ENCODE results near the gene VRK1.

The VRK1 gene

DNA sequence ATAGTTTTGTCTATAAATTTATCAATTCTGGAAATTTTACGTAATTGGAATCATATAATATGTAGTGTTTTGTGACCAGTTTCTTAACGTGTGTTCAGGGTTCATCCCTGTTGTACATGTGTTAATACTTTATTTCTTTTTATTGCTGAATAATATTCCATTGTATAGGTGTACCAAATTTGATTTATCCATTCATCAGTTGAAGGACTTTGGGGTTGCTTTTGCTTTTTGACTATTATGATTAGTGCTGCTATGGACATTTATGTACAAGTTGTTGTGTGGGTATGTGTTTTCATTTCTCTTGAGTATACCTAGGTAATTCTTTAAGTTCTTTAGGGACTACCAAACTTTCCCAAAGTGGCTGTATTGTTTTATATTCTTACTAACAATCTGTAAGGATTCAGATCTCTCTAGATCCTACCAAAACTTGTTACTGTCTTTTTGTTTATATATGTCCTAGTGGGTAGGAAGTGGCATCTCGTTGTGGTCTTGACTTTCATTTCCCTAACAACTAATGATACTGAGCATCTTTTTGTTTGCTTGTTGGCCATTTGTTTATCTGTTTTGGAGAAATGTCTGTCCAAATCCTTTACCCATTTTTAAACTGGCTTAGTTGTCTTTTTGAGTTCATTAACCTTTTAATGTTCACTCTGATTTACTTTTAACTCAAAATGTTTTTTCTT, 14.9 kb downstream of the VRK1 start:
- Histone ChIP-seq H3K27me3 (ENCODE audit: insufficient read depth, low read length) (no peaks in the 10 kb centered on the region), H3K9me3 (ENCODE audit: low read length) (no peaks in the 10 kb centered on the region), H3K36me3 (ENCODE audit: insufficient read depth, low read length) (no peaks in the 10 kb centered on the region), H2AFZ (ENCODE audit: low read depth, low read length) (no peak overlapping the region), H3K4me1 (ENCODE audit: insufficient read depth, low read length) (no peaks in the 10 kb centered on the region), H3K4me3 (ENCODE audit: low read length) (no peak overlapping the region)

DNA sequence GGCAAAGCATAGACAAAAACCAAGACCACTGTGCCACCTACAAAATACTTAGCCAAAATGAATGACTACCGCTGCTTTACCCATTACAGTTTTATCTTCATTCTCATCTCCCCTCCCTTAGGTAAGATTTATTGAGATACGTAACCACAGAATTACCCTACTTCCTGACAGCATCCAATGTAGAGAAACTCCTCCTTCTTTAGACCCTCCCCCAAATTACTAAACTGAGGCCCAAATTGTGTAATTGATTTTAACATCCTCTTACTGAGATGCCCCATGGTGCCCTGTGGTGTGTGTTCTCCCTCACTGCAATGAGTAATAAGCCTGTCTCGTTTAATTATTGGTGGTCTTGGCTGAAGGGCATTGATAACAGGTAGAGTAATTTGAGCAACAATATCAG, 19.1 kb downstream of the VRK1 start:
- Histone ChIP-seq H3K36me3 (ENCODE audit: insufficient read depth, low read length) (no peaks in the 10 kb centered on the region), H3K9me3 (ENCODE audit: low read length) (no peaks in the 10 kb centered on the region), H3K27me3 (ENCODE audit: insufficient read depth, low read length) (no peaks in the 10 kb centered on the region), H2AFZ (ENCODE audit: low read depth, low read length) (no peak overlapping the region), H3K4me3 (ENCODE audit: low read length) (no peak overlapping the region), H3K4me1 (ENCODE audit: insufficient read depth, low read length) (no peaks in the 10 kb centered on the region)

DNA sequence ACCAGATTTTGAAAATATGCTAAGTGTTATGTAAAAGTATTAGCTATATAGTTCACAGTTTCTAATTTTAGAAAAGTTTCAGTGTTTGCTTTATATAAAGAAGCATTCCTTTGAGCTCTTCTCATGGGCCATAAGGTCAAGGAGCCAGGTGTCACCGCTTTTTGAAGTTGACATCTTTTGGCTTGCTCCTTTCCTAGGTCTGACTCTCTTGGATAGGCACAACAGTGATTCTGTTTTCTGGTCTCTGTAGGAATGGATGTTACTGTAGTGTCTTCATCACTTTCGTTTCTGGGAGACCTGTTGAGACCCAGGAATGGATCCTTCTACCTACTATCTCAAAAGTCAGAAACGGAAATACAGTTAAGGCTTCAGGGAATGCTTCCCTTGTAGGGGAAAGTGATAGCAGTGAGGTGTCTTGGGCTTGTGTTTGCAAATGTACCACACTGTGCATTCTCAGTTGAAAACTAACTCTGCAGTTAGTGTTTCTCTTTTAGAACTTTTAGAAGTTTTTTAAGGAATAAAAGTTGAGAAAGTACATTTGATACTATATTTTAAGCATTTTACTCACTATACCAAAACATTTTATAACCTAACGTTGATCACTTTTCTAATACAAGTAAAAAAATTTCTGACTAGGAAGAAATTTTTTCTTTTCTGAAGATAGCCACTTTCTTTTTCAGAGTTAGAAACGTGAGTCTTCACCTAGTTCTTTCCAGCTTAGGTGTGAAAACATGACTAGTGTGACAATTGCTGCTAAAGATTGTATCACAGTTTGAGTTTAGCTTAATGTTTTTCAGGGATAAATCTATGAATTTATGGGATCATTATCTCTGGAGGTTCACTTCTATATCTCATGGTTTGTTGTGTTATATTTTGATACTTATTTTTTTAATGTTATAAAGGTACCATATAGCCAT, 20.8 kb downstream of the VRK1 start:
- H3K9me3 ChIP-seq (ENCODE audit: low read length): no peaks in the 10 kb centered on the region
- H3K36me3 ChIP-seq (ENCODE audit: insufficient read depth, low read length): no peaks in the 10 kb centered on the region
- H2AFZ ChIP-seq (ENCODE audit: low read depth, low read length): no peak overlapping the region
- H3K27me3 ChIP-seq (ENCODE audit: insufficient read depth, low read length): no peaks in the 10 kb centered on the region
- no peak overlapping the region for H3K4me3 ChIP-seq (ENCODE audit: low read length)
- no peaks in the 10 kb centered on the region for H3K4me1 ChIP-seq (ENCODE audit: insufficient read depth, low read length)

DNA sequence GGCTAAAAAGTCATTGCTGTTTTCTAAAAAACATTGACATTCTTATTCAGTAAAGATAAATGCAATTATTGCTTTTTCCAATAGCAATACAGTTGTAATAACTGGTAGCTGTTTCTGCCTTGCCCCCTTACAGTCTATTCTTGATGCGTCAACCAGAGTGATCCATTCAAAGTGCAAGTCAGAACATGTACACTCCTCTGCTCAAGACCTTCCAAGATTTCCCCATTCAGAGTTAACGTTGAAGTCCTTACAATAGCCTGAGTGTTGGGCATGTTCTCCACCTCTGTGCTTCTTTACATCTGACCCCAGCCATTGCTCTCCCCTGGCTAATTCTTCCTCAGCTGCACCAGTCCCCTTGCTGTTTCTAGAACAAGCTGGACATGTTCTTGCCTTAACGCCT, 24.3 kb downstream of the VRK1 start:
- H3K27me3 ChIP-seq (ENCODE audit: insufficient read depth, low read length): no peaks in the 10 kb centered on the region
- no peaks in the 10 kb centered on the region for H3K9me3 ChIP-seq (ENCODE audit: low read length)
- H3K36me3 ChIP-seq (ENCODE audit: insufficient read depth, low read length): no peaks in the 10 kb centered on the region
- H3K4me3 ChIP-seq (ENCODE audit: low read length): no peak overlapping the region
- H2AFZ ChIP-seq (ENCODE audit: low read depth, low read length): no peak overlapping the region
- H3K4me1 ChIP-seq (ENCODE audit: insufficient read depth, low read length): no peaks in the 10 kb centered on the region

DNA sequence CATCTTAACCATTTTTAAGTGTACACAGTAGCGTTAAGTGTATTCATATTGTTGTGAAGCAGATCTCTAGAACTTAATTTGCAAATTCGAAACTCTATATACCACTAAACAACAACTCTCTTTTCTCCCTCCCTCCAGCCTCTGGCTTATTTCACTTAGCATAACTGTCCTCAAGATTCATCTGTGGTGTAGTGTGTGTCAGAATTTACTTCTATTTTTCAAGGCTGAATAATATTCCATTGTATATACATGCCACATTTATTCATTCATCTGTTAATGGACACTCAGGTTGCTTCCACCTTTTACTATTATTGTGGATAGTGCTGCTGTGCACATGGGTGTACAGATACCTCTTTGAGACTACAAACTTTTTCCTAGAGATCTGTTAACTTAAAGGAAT, 26.5 kb downstream of the VRK1 start:
- Histone ChIP-seq H3K27me3 (ENCODE audit: insufficient read depth, low read length) (no peaks in the 10 kb centered on the region), H3K36me3 (ENCODE audit: insufficient read depth, low read length) (no peaks in the 10 kb centered on the region), H2AFZ (ENCODE audit: low read depth, low read length) (no peak overlapping the region), H3K4me3 (ENCODE audit: low read length) (no peak overlapping the region), H3K4me1 (ENCODE audit: insufficient read depth, low read length) (peaks cover 2% of the 10 kb centered on the region), H3K9me3 (ENCODE audit: low read length) (no peaks in the 10 kb centered on the region)

DNA sequence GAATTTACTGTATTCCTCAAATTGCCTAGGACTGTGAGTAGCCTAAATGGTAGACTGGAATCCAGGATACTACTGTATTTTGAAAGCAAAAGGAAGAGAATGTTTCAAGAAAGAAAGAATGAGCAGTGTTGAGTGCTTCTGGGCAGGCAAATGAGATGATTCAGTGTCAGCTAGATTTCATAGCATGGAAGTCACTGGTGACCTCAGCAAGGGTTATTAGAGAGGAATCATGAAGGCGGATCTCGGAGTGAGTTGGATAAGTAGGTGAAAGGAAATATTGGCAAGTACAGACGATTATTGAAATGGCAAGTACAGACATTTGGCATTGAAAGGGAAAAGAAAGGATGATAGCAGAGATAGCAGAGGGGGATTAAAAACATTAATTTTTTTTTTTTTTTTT, 27.1 kb downstream of the VRK1 start:
- no peaks in the 10 kb centered on the region for H3K36me3 ChIP-seq (ENCODE audit: insufficient read depth, low read length)
- no peaks in the 10 kb centered on the region for H3K27me3 ChIP-seq (ENCODE audit: insufficient read depth, low read length)
- no peak overlapping the region for H3K4me3 ChIP-seq (ENCODE audit: low read length)
- no peaks in the 10 kb centered on the region for H3K9me3 ChIP-seq (ENCODE audit: low read length)
- H3K4me1 ChIP-seq (ENCODE audit: insufficient read depth, low read length): peaks cover 2% of the 10 kb centered on the region
- no peak overlapping the region for H2AFZ ChIP-seq (ENCODE audit: low read depth, low read length)

DNA sequence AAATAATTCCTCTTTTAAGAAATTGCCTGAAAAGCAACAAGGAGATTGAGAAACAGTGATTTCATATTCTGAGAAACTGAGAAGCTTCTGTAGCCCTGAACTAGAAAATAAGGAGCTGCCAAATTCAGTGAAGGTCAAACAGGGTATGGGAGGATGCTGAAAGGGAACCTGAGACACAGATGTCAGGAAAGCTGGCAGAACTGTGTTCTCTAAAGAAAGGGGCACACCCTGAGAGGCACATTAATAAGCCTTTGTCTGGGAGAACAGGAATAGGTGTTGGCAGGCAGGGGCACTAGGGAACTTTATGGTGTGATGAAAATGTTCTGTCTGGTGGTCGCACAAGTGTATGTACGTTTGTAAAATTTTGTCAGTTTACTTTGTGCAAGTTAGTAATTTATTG, 29.6 kb downstream of the VRK1 start:
- peaks cover 2% of the 10 kb centered on the region for H3K4me1 ChIP-seq (ENCODE audit: insufficient read depth, low read length)
- H2AFZ ChIP-seq (ENCODE audit: low read depth, low read length): no peak overlapping the region
- no peaks in the 10 kb centered on the region for H3K36me3 ChIP-seq (ENCODE audit: insufficient read depth, low read length)
- H3K9me3 ChIP-seq (ENCODE audit: low read length): no peaks in the 10 kb centered on the region
- no peaks in the 10 kb centered on the region for H3K27me3 ChIP-seq (ENCODE audit: insufficient read depth, low read length)
- H3K4me3 ChIP-seq (ENCODE audit: low read length): no peak overlapping the region

DNA sequence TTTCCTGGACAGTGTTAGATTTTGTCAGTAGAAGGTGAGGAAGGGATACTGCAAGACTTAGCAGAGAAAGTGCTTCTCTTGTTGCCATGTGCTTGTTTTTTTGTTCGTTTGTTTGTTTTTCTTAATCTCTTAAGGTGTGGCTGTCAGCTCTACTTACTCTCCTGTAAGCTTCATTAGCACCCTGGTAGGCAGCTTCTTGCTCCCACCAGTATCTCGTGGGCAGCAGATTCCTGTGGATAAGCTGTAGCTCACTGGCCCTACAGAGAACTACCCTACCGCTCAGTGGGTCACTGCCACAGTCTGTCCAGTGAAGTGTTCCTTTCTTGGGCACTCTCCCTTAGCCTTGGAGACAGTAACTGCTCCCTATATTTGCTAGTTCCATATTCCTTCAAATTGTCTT, 30.1 kb downstream of the VRK1 start:
- H3K27me3 ChIP-seq (ENCODE audit: insufficient read depth, low read length): no peaks in the 10 kb centered on the region

DNA sequence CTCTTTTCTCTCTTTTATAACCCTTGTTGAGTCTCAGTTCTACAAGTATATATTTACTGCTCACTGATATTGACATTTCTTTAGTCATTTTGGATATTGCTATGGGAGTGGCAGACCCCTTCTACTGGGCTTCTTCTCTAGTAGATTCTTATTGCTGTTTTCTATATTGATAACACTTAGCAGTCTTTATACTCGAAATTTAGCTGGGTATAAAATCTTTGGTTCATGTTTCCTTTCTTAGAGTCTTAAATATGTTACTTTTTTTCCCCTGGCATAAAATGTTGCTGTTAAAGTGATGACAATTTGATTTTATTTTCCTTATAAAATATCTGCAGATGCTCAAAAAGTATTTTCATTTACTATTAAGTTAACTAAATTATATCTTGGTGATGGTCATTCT, 32.6 kb downstream of the VRK1 start:
- Histone ChIP-seq H3K4me1 (ENCODE audit: insufficient read depth, low read length) (peaks cover 2% of the 10 kb centered on the region), H3K9me3 (ENCODE audit: low read length) (peaks cover 3% of the 10 kb centered on the region), H3K4me3 (ENCODE audit: low read length) (no peak overlapping the region), H3K27me3 (ENCODE audit: insufficient read depth, low read length) (no peaks in the 10 kb centered on the region), H2AFZ (ENCODE audit: low read depth, low read length) (no peak overlapping the region), H3K36me3 (ENCODE audit: insufficient read depth, low read length) (peaks cover 11% of the 10 kb centered on the region)

More for the DNA sequence above, 30.1 kb downstream of the VRK1 start:
- H3K4me3 ChIP-seq (ENCODE audit: low read length): no peak overlapping the region
- H3K36me3 ChIP-seq (ENCODE audit: insufficient read depth, low read length): no peaks in the 10 kb centered on the region
- H3K9me3 ChIP-seq (ENCODE audit: low read length): no peaks in the 10 kb centered on the region
- no peak overlapping the region for H2AFZ ChIP-seq (ENCODE audit: low read depth, low read length)
- peaks cover 2% of the 10 kb centered on the region for H3K4me1 ChIP-seq (ENCODE audit: insufficient read depth, low read length)

DNA sequence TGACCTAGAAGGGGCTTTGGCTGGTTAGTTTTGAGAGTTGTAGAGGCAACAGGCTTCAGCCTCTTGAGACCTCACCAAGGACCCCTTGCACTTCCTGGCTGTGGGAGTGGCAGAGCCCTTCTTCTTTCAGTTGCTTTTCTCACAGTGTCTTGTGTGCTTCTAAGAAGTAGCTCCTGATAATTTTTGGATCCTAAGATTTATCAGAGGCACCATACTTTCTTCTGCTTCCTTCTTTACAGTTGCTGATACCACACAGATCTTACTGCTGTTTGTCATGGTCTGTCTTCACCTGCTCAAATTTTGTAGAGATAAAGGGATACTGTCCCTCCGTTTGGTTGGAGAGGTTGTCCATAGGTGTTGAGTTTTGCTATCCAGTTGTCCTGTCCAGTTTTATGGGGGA, 33.8 kb downstream of the VRK1 start:
- Histone ChIP-seq H3K9me3 (ENCODE audit: low read length) (peaks cover 3% of the 10 kb centered on the region), H3K4me1 (ENCODE audit: insufficient read depth, low read length) (peaks cover 2% of the 10 kb centered on the region), H3K4me3 (ENCODE audit: low read length) (no peak overlapping the region), H3K27me3 (ENCODE audit: insufficient read depth, low read length) (no peaks in the 10 kb centered on the region), H2AFZ (ENCODE audit: low read depth, low read length) (no peak overlapping the region), H3K36me3 (ENCODE audit: insufficient read depth, low read length) (peaks cover 14% of the 10 kb centered on the region)

DNA sequence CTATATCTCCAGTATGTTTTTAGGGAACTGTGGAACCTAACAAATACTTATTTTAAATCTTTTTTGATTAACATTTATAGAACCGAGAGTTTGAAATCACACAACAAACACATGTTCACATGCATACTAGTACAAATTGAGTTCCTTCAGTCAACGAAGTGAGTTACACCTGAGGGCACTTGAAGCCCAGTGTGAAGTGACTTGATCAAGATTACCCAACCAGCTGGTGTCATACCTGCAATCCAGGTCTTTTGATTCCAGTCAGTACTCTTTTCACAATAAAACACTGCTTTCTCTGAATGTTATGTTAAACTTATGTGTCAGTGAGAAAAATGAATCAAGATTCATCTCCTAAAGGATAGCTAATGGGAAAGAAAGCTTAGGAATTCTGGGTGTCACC, 35.2 kb downstream of the VRK1 start:
- Histone ChIP-seq H3K36me3 (ENCODE audit: insufficient read depth, low read length) (peaks cover 24% of the 10 kb centered on the region), H3K4me3 (ENCODE audit: low read length) (no peak overlapping the region), H3K9me3 (ENCODE audit: low read length) (peaks cover 3% of the 10 kb centered on the region), H2AFZ (ENCODE audit: low read depth, low read length) (no peak overlapping the region), H3K4me1 (ENCODE audit: insufficient read depth, low read length) (no peaks in the 10 kb centered on the region), H3K27me3 (ENCODE audit: insufficient read depth, low read length) (no peaks in the 10 kb centered on the region)

DNA sequence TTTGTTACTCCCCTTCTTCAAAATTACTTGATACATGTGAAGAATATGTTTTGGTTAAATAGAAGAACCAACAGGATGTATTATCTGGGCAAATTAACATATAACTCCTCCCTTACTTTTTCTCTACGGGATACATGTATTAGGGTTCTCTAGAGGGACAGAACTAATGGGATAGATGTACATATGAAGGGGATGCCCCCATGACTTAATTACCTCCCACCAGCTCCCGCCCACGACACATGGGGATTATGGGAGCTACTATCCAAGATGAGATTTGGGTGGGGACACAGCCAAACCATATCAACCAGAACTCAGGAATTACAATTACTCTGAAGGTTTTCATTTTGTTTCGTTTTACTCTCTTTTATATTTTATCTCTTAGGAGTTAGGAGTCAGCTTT, 41.3 kb downstream of the VRK1 start:
- no peaks in the 10 kb centered on the region for H3K27me3 ChIP-seq (ENCODE audit: insufficient read depth, low read length)
- H3K36me3 ChIP-seq (ENCODE audit: insufficient read depth, low read length): peaks cover 33% of the 10 kb centered on the region
- no peak overlapping the region for H3K4me3 ChIP-seq (ENCODE audit: low read length)
- H2AFZ ChIP-seq (ENCODE audit: low read depth, low read length): no peak overlapping the region
- no peaks in the 10 kb centered on the region for H3K9me3 ChIP-seq (ENCODE audit: low read length)
- peaks cover 4% of the 10 kb centered on the region for H3K4me1 ChIP-seq (ENCODE audit: insufficient read depth, low read length)

DNA sequence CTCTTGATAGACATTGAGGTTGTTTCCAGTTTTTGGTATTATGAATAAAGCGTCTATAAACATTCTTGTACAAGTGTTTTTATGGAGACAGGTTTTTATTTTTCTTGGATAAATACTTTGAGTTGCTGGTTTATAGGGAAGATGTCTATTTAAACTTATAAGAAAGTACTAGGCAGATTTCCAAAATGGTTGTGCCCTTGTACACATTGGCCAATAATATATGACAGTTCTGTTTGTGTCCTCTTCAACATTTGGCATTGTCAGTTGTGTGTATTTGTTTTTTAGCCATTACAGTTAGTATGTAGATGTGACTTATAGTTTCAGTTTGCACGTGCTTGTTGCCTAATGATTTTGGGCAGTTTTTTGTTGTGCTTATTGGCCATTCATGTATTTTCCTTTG, 42.1 kb downstream of the VRK1 start:
- H3K4me3 ChIP-seq (ENCODE audit: low read length): no peak overlapping the region
- H2AFZ ChIP-seq (ENCODE audit: low read depth, low read length): no peak overlapping the region
- no peaks in the 10 kb centered on the region for H3K27me3 ChIP-seq (ENCODE audit: insufficient read depth, low read length)
- H3K9me3 ChIP-seq (ENCODE audit: low read length): no peaks in the 10 kb centered on the region
- H3K36me3 ChIP-seq (ENCODE audit: insufficient read depth, low read length): peaks cover 27% of the 10 kb centered on the region
- H3K4me1 ChIP-seq (ENCODE audit: insufficient read depth, low read length): peaks cover 4% of the 10 kb centered on the region

Data from neuron (in vitro differentiated cells).